ENCODE results near the gene PLAAT4. TPM values are rescaled to one million over a fixed set of nuclear protein-coding genes. Genes with fewer than 3 reads are reported as not detected.
"Not testable (repeated sequence)": the region's sequence is repeated elsewhere in the genome, so short reads cannot be mapped to it uniquely, and the experiment has no call there.

Gene PLAAT4
- total and polyA plus RNA-seq, 2 donors (not counting 3 experiments of a cell fraction or from before 2014, with no cell fraction given): 0.95 to 1.7 TPM

GRCh38 chr11:63527667-63528066, 8.9 kb upstream of the PLAAT4 start:
- Histone ChIP-seq H3K27ac (ENCODE audit: insufficient read depth, low read depth, low read length) (no peak overlapping the region), H3K79me2 (ENCODE audit: control insufficient read depth, insufficient read depth, low read length) (no peaks in the 10 kb centered on the region), H3K9me1 (replicated peaks; ENCODE audit: control insufficient read depth, extremely low read depth, insufficient read depth, low read length) (no peaks in the 10 kb centered on the region), H3K9me3 (replicated peaks; ENCODE audit: control insufficient read depth, insufficient read depth, low read length) (no peaks in the 10 kb centered on the region), H3K4me3 (replicated peaks in 1 of 3; ENCODE audit: insufficient read depth in 1 of 3, low read depth in 1 of 3, low read length in 3 of 3) (no peak overlapping the region), H2AFZ (ENCODE audit: low read depth, low read length) (no peak overlapping the region), H3K27me3 (ENCODE audit: control insufficient read depth in 2 of 2, insufficient read depth in 2 of 2, low read length in 2 of 2) (peaks cover 0 to 2% of the 10 kb centered on the region in 2 experiments), H3K9ac (replicated peaks; ENCODE audit: extremely low read depth, insufficient read depth, low read length) (no peak overlapping the region), H3K4me2 (ENCODE audit: insufficient read depth, low read length) (no peak overlapping the region), H3K4me1 (ENCODE audit: control insufficient read depth, extremely low read depth, insufficient read depth, low read length) (no peaks in the 10 kb centered on the region), H3K36me3 (ENCODE audit: control insufficient read depth in 2 of 2, extremely low read depth in 1 of 2, insufficient read depth in 2 of 2, low read length in 2 of 2) (no peaks in the 10 kb centered on the region), H4K20me1 (replicated peaks; ENCODE audit: control insufficient read depth, extremely low read depth, insufficient read depth, low read length) (no peaks in the 10 kb centered on the region)
- no TSS peak for BruUV-seq (replicated peaks)
- TF ChIP-seq POLR2A (IDR thresholded peaks at IDR 0.05; ENCODE audit: low read depth, low read length): no peak
- TF ChIP-seq MYC (IDR thresholded peaks at IDR 0.05; ENCODE audit: low read depth, low read length): no peak
- no peak for TF ChIP-seq JUN (IDR thresholded peaks at IDR 0.05; ENCODE audit: borderline replicate concordance, insufficient read depth, insufficient read length, low read depth)
- TF ChIP-seq POLR2AphosphoS5 (IDR thresholded peaks at IDR 0.05; ENCODE audit: insufficient read depth, low read depth, low read length): no peak
- no peak for TF ChIP-seq CTCF (IDR thresholded peaks at IDR 0.05; ENCODE audit: extremely low read depth in 1 of 2, insufficient read depth in 1 of 2, low read depth in 1 of 2, low read length in 2 of 2)
- no peak for TF ChIP-seq GATA2 (IDR thresholded peaks at IDR 0.05; ENCODE audit: insufficient read depth, insufficient read length, low read depth, low read length)
- TF ChIP-seq MAX (IDR thresholded peaks at IDR 0.05; ENCODE audit: insufficient read depth, insufficient read length): no peak
- TF ChIP-seq FOS (IDR thresholded peaks at IDR 0.05; ENCODE audit: borderline replicate concordance, insufficient read depth, low read length): no peak
- TF ChIP-seq EZH2 (IDR thresholded peaks at IDR 0.05; ENCODE audit: borderline replicate concordance, low read depth, low read length, severe bottlenecking): no peak
- ChIA-PET POLR2A (no interaction called here), CTCF (no interaction called here)
- FAIRE-seq (no peak), DNase-seq (ENCODE audit: low read depth, low spot score) (no peak)
- dilution Hi-C loops (cut with MboI; ENCODE audit: extremely low pct_ligation_motif_present, low sequenced_read_pairs): no loop called here
- intact Hi-C loops (cut with micrococcal nuclease): no loop called here

GRCh38 chr11:63528156-63528555, 8.5 kb upstream of the PLAAT4 start:
- H3K9ac ChIP-seq (replicated peaks; ENCODE audit: extremely low read depth, insufficient read depth, low read length); H3K79me2 ChIP-seq (ENCODE audit: control insufficient read depth, insufficient read depth, low read length); CTCF ChIA-PET; H3K4me2 ChIP-seq (ENCODE audit: insufficient read depth, low read length); H3K27ac ChIP-seq (ENCODE audit: insufficient read depth, low read depth, low read length); H3K36me3 ChIP-seq (ENCODE audit: control insufficient read depth in 2 of 2, extremely low read depth in 1 of 2, insufficient read depth in 2 of 2, low read length in 2 of 2); POLR2A ChIA-PET; FAIRE-seq; H3K4me1 ChIP-seq (ENCODE audit: control insufficient read depth, extremely low read depth, insufficient read depth, low read length); BruUV-seq (replicated peaks); dilution Hi-C loops (cut with MboI; ENCODE audit: extremely low pct_ligation_motif_present, low sequenced_read_pairs); H3K9me3 ChIP-seq (replicated peaks; ENCODE audit: control insufficient read depth, insufficient read depth, low read length); DNase-seq (ENCODE audit: low read depth, low spot score); H3K27me3 ChIP-seq (ENCODE audit: control insufficient read depth in 2 of 2, insufficient read depth in 2 of 2, low read length in 2 of 2); H3K4me3 ChIP-seq (replicated peaks in 1 of 3; ENCODE audit: insufficient read depth in 1 of 3, low read depth in 1 of 3, low read length in 3 of 3); H2AFZ ChIP-seq (ENCODE audit: low read depth, low read length); intact Hi-C loops (cut with micrococcal nuclease); H3K9me1 ChIP-seq (replicated peaks; ENCODE audit: control insufficient read depth, extremely low read depth, insufficient read depth, low read length); H4K20me1 ChIP-seq (replicated peaks; ENCODE audit: control insufficient read depth, extremely low read depth, insufficient read depth, low read length): not testable (repeated sequence)

GRCh38 chr11:63528729-63529278, 7.8 kb upstream of the PLAAT4 start:
- POLR2A ChIA-PET; H3K36me3 ChIP-seq (ENCODE audit: control insufficient read depth in 2 of 2, extremely low read depth in 1 of 2, insufficient read depth in 2 of 2, low read length in 2 of 2); BruUV-seq (replicated peaks); FAIRE-seq; H3K79me2 ChIP-seq (ENCODE audit: control insufficient read depth, insufficient read depth, low read length); H4K20me1 ChIP-seq (replicated peaks; ENCODE audit: control insufficient read depth, extremely low read depth, insufficient read depth, low read length); H3K9me1 ChIP-seq (replicated peaks; ENCODE audit: control insufficient read depth, extremely low read depth, insufficient read depth, low read length); H3K27me3 ChIP-seq (ENCODE audit: control insufficient read depth in 2 of 2, insufficient read depth in 2 of 2, low read length in 2 of 2); H3K4me1 ChIP-seq (ENCODE audit: control insufficient read depth, extremely low read depth, insufficient read depth, low read length); intact Hi-C loops (cut with micrococcal nuclease); H3K9ac ChIP-seq (replicated peaks; ENCODE audit: extremely low read depth, insufficient read depth, low read length); dilution Hi-C loops (cut with MboI; ENCODE audit: extremely low pct_ligation_motif_present, low sequenced_read_pairs); H2AFZ ChIP-seq (ENCODE audit: low read depth, low read length); H3K9me3 ChIP-seq (replicated peaks; ENCODE audit: control insufficient read depth, insufficient read depth, low read length); H3K4me3 ChIP-seq (replicated peaks in 1 of 3; ENCODE audit: insufficient read depth in 1 of 3, low read depth in 1 of 3, low read length in 3 of 3); DNase-seq (ENCODE audit: low read depth, low spot score); H3K27ac ChIP-seq (ENCODE audit: insufficient read depth, low read depth, low read length); H3K4me2 ChIP-seq (ENCODE audit: insufficient read depth, low read length): not testable (repeated sequence)
- CTCF ChIA-PET: interaction anchor here (1.9 kb wide), 1 partner anchor 50 kb away, joined by 6 read pairs; no protein-coding TSS in a partner anchor
